HG02970 (cell line): ENCODE results near the gene GRIA1.
"Not testable (repeated sequence)": the region's sequence is repeated elsewhere in the genome, so short reads cannot be mapped to it uniquely, and the experiment has no call there.

Experiments used
- ATAC-seq: cut with Tn5 transposase; IDR thresholded peaks from one replicate; pipeline ENCODE4 v1.9.1; 2021; ENCODE audit warnings: mild to moderate bottlenecking, moderate library complexity, moderate number of reproducible peaks; ENCODE audit not compliant: unreplicated experiment, low FRiP score

GRIA1 gene

DNA sequence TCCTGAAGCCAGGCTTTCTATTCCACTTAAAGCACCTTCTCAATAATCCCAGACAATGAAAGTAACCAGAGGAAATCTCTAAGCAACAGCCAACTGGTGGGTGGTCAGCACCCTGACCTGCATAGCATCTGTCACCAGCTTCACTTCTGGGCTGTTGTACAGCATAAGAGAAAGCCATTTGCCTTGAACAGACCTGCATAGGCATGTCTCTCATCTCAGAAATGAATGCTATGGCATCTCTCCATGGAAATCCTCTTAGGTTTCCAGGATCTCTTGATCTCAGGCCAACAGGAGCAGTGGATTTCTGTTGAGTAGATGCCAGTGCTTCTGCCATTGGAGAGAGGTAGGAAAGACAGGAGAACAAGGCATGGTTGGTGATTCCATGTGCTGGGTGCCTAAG lies 213.6 kb downstream of the GRIA1 start:
- ATAC-seq: no peak

DNA sequence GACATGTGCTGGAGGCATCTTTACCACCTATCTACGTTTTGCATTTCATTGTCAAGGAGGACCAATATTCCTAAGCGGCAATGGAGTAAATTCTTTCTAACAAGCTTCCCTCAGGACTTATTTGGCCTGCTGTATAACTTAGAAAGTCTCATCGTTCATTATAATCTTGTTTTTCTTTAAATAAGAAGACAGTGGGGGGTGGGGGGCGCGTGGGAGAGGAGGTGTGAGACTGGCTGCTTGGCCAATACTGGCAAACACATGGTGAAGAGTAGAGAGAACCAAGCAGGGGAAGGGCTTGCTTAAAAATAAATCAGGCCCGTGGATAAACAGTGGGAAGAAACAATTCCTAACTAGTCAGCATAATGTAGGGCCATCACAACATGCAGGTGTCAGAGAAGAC lies 217.2 kb downstream of the GRIA1 start:
- no peak for ATAC-seq

DNA sequence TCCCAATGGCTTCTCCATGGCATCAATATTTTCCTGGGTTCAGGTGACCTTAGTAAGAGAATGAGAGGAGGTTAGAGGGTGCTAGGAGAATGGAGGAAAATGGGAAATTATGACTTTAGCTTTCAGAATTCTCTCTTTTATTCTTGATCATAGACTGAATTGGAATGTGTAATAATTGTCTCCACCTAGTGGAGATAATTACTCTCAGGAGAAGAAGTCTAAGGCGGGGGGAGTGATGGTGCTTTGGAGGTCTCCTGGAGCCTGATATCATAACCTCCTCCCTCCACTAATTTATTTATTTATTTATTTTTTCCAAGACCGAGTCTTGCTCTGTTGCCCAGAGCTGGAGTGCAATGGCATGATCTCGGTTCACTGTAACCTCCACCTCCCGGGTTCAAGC lies 221.3 kb downstream of the GRIA1 start:
- no peak for ATAC-seq

DNA sequence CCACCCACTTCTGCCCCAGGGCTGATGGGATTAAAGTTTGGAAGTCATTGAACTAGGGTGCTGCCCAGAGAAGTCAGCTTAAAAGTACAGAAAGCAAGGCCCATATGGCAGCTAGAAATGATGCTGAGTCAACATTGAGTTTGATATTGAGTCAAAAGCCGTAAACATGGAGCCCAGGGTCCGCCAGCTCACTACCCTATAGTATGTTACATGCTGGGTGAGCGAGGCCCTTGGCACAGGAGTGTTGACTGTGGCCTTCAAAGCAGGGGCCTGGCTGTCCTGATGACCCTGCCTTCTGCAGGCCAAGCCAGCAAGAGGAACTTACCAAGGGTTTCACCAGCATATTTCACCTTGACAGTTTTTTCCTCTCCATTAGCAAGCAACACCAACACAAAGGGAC lies 222.5 kb downstream of the GRIA1 start:
- no peak for ATAC-seq

DNA sequence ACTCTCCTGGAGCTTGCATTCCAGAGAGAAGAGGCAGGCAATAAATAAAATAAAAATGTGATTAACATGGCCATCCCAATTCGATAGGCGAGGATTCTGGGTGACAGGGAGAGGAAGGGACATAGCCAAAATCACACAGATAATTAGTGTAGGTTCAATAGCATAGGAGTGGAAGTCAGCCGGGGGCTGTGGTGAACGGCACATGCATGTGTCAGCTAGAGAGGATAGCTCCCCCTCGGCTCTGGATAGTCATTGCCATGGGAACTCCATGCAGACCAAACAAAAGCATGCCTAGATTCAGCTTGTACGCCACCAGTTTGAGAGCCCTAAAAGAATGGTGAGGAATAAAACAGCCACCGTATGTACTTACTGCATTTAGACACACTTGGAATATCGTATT lies 223.5 kb downstream of the GRIA1 start:
- no peak for ATAC-seq

DNA sequence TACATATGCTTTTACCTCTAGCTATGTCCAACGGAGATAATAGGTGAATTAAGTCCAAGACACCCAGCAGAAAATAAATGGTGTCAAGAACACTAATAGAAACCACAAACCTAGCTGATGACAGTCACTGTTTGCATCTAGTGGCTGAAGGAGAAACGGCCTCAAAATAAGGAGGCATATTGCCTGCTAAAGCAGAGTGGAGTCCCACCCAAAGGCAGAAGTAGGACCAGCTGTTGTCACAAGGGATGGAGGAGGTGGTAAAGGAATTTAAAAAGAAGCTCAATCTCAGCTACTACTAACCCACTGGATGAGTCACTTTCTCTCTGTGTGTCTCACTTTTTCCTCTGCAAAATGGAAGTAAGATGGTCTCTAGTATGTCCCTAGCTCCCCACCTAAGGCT lies 224.3 kb downstream of the GRIA1 start:
- ATAC-seq: no peak

DNA sequence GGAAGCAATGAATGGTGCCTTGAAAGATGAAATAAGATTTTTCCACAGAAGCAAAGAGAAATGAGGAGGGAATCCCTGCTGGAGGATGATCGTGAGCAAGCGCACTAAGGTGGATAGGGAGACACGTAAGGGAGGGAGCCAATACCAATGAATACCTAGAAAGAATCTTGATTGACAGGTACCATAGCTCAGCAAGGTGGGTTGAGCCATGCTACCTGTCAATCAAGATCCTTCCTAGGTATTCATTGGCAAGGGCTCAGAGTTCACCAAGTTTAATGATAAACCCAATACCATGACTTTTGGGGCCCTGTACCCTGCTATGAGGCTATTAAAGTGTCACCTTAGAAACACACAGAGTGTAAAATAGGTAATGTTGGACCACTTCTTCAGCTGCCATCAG lies 226.8 kb downstream of the GRIA1 start:
- ATAC-seq: no peak

DNA sequence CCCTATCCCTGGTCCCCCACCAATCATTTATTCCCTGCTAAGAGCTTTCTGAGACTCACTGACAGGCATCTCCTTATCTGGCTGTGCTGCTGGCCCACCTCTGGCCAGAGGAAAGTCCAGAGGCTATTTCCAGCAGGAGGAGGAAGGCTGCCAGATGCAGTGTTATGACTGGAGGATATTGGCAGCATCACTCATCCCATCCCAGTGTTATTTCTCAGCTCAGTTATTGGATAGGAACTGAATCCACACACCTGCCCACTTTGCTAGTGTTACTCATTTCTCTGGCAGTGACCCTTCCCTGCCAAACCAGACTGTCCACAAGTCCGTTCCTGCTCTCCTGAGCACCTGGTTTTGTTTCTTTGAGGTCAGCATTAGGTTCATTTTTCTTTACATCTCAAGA lies 228.2 kb downstream of the GRIA1 start:
- no peak for ATAC-seq

DNA sequence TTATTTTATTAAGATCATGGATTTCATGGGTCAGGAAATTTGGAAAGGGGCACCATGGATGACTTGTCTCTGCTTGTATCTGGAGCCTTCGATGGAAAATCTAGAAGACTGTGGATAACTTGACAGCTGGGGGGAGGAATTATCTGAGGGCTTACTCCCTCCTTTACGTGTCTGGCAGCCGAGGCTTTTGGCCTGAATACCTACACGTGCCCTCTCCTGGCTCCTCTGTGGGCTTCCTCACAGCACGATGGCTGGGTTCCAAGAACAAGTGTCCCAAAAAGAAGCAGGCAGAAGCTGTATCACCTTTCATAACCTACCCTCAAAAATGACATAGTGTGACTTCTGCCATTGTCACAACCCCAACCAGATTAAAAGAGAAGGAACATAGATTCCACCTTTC lies 228.9 kb downstream of the GRIA1 start:
- ATAC-seq: no peak

DNA sequence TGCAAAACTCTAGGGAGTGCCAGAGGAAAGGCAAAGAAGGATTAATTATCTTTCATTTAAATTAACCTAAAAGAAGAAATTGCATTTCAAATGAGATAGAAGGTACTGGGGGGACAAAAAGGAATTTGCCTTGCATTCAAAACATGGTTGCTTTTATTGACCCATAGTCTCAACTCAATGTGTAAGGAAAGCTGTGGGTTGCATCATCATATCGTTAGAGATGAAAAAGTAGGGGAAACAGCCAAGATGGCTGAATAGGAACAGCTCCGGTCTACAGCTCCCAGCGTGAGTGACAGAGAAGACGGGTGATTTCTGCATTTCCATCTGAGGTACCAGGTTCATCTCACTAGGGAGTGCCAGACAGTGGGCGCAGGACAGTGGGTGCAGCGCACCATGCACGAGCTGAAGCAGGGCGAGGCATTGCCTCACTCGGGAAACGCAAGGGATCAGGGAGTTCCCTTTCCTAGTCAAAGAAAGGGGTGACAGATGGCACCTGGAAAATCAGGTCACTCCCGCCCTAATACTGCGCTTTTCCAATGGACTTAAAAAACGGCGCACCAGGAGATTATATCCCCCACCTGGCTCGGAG lies 232.6 kb downstream of the GRIA1 start:
- not testable (repeated sequence) for ATAC-seq

DNA sequence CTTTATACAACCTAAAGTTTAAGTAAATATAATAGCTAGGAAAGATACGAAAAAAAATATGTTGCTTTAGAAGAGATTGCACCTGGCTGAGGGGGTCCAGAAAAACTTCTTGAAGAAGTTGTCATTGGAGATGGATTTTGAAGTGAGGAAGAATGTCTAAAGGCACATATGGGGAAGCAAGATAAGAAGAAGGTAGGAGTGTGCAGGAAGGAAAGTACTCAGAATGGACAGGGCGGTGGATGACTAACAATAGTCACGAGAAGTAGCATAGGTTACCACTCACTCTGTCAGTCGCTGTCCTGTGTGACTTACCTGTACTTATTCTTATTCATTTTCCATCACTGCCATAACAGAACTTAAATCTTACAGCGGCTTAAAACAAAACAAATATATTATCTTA lies 251.6 kb downstream of the GRIA1 start:
- ATAC-seq: no peak

DNA sequence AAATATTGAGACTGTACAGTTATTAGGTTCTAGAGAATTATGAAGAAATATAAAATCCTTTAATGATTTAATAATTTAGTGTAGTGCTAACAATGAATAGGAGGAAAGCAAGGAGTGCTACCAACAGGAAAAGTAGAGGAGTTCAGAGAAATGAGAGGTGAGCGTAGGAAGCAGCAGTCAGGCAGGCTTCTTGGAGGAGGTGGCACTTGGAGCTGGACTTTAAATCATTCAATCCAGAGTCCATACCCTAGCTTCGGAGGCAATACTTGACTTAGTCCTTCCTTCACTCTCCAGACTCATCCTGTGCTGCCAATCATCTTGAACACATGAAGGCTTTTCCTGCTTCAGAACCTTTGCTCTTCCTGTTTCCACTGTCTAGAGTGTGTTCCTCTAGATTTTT lies 254.3 kb downstream of the GRIA1 start:
- no peak for ATAC-seq

DNA sequence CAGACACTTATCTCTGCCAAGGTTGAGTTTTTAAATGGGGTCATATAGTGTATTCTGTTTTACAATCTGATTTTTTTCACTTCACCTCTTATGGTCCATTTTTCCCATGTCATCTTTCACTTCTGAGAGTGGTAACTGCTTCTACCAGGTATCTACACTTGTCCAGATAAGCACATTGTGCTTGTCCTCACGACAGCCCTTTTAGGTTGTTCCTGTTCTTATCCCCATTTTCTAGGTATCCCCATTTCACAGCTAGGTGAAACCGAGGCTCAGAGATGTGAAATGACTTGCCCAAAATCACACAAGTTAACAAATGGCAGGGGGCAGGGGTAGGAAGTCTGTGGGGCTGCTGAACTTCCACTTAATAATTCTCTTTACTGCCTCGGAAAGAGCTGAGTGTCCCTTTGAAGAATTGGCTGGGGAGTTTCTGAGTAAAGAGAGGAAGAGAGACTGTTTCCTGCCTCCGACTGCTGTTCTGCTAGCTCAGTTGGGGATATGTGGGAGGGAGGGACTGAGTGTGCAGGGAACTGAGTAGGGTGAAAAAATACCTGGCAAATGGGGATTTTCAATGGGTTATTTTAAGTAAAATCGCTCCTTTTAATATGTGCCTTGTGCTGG lies 255.4 kb downstream of the GRIA1 start:
- no peak for ATAC-seq

DNA sequence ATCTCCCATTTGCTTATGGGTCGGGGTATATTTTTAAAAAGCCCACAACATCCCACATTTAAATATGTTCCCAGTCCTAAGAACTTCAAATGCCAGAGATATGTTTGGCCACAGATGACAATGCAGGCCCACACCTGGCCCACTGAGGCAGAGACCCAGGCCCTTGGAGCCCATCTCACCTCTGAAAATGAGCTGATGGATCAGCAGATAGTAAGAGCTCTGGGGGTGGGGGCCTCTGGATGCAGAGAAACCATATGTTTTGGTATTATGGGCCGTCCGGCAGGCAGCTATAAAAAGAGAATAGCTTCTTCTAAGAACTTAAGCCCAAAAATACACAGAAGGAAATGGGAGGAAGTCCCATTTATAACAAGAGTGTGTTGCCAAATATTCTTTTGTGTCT lies 256.0 kb downstream of the GRIA1 start:
- no peak for ATAC-seq

DNA sequence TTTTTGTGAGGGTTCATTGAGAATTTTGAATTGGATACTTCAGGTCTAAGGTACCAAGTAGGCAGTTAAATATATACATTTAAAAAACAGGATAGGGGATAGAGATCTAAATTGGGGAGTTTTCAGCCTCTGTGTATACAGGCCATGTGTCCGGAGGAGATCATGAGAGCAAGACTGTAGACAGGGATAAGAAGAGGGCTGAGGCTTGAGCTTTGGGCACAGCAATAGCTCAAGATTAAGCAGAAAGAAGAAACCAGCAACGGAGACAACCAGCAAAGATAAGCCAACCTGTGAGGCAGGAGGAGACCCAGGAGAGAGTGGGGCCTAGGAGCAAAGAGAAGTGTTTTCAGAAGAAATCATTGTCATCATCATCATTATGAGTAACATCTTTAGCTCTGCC lies 258.4 kb downstream of the GRIA1 start:
- ATAC-seq: no peak

DNA sequence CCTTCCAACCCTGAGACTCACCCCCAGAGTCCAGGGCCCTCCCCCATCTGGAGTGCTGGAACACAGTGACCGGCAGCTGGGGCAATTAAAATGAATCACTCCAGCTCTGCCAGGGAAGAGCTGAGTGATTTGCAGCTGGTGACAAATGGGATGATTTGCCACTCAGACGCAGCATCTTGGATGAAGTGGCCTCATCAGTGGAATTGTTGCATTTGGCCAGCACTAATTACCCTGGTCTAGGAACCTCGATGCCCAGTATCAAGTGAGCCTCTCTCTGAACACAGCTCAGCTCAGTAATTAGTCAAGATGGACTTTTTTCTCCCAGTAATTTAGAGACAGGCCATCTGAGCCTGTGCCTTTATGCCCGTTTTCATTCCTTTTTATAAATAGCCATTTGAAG lies 259.5 kb downstream of the GRIA1 start:
- no peak for ATAC-seq

DNA sequence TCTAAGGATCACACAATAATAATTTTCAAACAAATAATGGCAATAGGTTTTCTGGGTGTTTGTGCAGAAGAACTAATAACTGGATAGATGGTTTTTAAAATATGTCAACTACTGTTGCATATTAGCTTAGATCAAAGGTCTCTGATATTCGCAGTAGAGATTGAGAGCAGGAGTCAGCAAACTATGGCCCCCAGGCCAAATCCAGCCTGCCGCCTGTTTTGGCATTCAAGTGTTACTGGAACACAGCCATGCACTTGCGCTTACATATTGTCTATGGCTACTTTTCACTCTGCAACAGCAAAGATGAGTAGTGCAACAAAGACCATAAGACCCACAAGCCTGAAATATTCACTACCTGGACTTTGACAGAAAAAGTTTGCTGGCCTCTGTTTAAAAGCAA lies 260.8 kb downstream of the GRIA1 start:
- ATAC-seq: no peak

DNA sequence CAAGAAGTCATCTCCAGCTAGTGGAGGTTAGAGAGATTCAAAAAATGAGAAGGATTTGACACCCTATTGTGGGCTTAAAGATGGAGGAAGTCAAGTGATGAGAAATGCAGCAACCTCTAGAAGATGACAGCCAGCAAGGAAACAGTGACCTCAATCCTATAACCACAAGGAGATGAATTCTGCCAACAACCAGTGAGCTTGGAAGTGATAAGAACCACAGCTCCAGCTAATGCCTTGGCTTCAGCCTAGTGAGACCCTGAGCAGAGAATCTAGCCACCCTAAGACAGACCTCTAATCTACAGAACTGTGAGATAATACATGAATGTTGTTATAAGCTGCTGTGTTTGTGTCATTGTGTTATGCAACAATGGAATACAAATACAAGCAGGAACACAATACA lies 262.4 kb downstream of the GRIA1 start:
- ATAC-seq: no peak

DNA sequence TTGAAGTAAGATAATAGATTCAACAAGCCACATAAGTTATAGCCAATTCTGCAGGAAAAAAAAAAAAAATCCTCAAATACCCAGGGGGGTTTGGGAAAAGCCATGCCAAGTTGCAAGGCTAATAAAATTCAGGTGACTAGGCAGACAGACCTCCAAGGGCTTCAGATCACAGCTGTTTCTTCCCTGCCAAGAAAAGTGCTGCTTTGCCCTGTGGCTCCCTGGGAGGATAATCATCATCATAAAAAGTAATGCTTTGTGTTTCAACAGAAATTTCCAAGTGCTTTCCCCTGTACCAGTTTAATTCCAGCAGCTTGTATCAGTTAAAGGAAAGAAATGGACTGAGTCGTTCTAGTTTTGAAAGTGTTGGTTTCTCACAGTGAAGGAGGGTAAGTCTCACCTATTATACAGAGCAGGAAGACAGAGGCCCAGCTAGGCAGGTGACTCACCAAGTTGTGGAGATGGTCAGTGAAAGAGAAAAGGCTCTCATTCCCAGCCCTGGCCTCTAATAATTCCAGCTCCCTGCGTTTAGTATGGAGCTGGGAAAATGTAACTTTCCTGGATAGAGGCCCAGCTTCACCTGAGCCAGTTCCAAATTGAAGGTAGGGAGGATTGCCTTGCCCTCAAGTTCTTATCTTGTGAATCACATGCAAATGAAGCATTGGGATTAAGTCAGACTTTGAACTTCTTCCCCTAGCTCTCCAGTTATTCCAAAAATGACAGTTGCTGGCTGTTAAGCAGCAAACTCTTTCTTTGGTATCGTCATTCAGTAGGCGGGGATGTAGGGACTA lies 263.4 kb downstream of the GRIA1 start:
- no peak for ATAC-seq

DNA sequence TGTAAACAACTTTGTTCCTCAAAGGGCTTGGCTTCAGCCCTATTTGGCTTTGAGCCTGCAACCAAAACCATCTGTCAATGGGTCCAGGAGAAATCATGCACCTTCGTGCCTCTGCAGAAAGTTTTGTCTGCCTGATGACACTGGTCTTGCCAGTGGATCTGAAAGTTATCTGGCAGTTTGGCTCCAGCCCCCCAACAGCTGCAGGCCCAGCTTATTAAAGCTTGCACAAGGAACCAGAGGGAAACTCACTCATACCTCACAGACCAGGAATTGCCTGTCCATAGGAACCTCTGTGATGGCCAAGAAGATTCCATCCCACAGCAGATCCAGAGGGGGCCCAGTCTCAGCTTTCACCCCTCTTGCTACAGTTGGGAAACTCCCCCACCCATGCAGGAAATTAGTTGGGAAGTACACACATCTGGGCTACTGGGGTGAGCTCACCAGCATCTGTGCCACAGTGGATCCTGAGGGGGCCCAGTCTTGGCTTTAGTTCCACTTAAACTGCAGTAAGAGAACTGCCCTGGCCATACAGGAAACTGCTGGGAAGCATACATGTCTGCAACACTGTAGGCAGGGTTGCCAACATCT lies 265.5 kb downstream of the GRIA1 start:
- no peak for ATAC-seq

DNA sequence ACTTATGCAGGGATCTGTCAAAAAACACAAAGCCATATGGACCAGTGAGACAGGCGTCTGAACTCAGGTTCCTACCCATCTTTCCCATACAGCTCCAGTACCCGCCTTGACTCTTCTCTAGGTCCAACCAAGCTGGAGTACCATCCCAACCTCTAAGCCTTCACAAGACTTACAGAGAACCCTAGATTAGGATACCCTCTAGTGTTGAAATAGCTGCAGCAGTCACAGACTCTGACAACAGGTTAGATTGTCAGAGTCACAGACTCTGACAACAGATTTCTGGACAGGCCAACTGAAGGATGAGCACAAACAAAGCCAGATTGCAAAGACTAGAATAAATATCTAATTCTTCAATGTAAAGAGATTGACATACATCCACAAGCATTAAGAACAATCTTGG lies 266.1 kb downstream of the GRIA1 start:
- ATAC-seq: no peak

DNA sequence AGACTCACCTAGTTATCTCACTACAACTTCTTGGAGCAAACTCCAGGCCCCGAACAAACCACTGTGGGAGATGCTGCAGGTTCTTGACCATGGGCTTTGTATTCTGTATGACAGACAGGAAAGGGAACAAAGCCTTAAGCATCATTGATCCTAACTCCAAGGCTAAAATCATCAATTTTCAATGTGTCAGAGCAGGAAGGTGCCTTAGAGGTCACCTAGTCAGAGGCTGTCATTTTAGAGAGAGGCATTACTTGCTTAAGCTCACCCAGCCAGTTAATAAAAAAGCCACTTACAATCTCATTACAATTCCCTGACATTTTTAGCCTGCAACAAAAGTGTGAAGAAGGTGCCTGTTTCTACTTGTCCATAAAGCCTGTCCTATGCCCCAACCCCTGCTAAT lies 275.5 kb downstream of the GRIA1 start:
- no peak for ATAC-seq
